Natural killer cell (primary cell): ENCODE results near the gene GCSH. TPM values are rescaled to one million over a fixed set of nuclear protein-coding genes. Genes with fewer than 3 reads are reported as not detected.

Experiments
- ATAC-seq, 3 donors: fragments of 150-1000 bp in 2 of 3; fragments of 200-7000 bp in 1 of 3; cut with Tn5 transposase; 1 replicate in 1 of 3; 2 replicates in 2 of 3; pipeline ENCODE4 v1.10.0; 2021; ENCODE audit warnings: mild to moderate bottlenecking in 2 of 3, moderate library complexity in 2 of 3
- DNase-seq, 2 donors: peaks; one replicate each; pipeline versions ENCODE4 v3.0.0 to v3.0.0-alpha.2; 2013 to 2021; ENCODE audit warnings: mixed read lengths in 1 of 2
- H3K27ac ChIP-seq: one replicate; pipeline ENCODE4 v1.5.1; 2013; ENCODE audit warnings: mild to moderate bottlenecking, low read length
- H3K27me3 ChIP-seq: one replicate; pipeline ENCODE4 v1.6.1; 2013; ENCODE audit warnings: low read length; ENCODE audit not compliant: control insufficient read depth, insufficient read depth
- H3K36me3 ChIP-seq: one replicate; pipeline ENCODE4 v1.6.1; 2013; ENCODE audit warnings: low read length; ENCODE audit not compliant: control insufficient read depth, insufficient read depth
- H3K4me1 ChIP-seq: one replicate; pipeline ENCODE4 v1.6.1; 2013; ENCODE audit warnings: low read length; ENCODE audit not compliant: control insufficient read depth, insufficient read depth
- H3K4me3 ChIP-seq: one replicate; pipeline ENCODE4 v1.5.1; 2013; ENCODE audit warnings: low read length
- H3K9me3 ChIP-seq: one replicate; pipeline ENCODE4 v1.6.1; 2013; ENCODE audit warnings: low read length; ENCODE audit not compliant: control insufficient read depth, insufficient read depth
- H3K27ac Mint-ChIP-seq, 2 donors: one replicate each; pipeline ENCODE4 v1.8.0; 2022; ENCODE audit warnings: mild to moderate bottlenecking in 2 of 2, mixed read lengths in 2 of 2, moderate library complexity in 1 of 2
- H3K27me3 Mint-ChIP-seq, 2 donors: one replicate each; pipeline ENCODE4 v1.8.0; 2022; ENCODE audit warnings: low read depth in 2 of 2, mixed read lengths in 2 of 2
- H3K36me3 Mint-ChIP-seq: one replicate; pipeline ENCODE4 v1.8.0; 2022; ENCODE audit warnings: mixed read lengths
- H3K4me1 Mint-ChIP-seq, 2 donors: one replicate each; pipeline ENCODE4 v1.8.0; 2022; ENCODE audit warnings: mixed read lengths in 2 of 2
- H3K4me3 Mint-ChIP-seq: one replicate; pipeline ENCODE4 v1.8.0; 2022; ENCODE audit warnings: mild to moderate bottlenecking, moderate library complexity, mixed read lengths
- H3K9me3 Mint-ChIP-seq, 2 donors: one replicate each; pipeline ENCODE4 v1.8.0; 2022; ENCODE audit warnings: mixed read lengths in 2 of 2
- CTCF ChIP-seq: fragments of 200-600 bp; IDR thresholded peaks from one replicate; pipeline ENCODE4 v1.8.0; 2022; ENCODE audit warnings: antibody characterized with exemption
- WGBS: methylation state at CpG from one replicate; pipeline ENCODE4 v1.1.7; 2013; ENCODE audit warnings: missing lambda C conversion rate; ENCODE audit not compliant: insufficient coverage; 5-methylcytosine and 5-hydroxymethylcytosine counted together
- intact Hi-C: fragments of 100-400 bp; cut with micrococcal nuclease; formaldehyde crosslinking; loops from one replicate; pipeline ENCODE4 v1.14.2; 2022
- total RNA-seq, 4 donors: library from RNA; stranded (reverse); fragments of 120-200 nt in 1 of 4; gene quantifications; one replicate each; pipeline versions ENCODE4 v1.2.3 to v1.2.4, GENCODE V29; 2013 to 2022

GCSH gene
- total RNA-seq, 3 donors from 2014 or later (not counting 1 experiment from before 2014, with no cell fraction given): 2.6 to 4.3 (median 2.7) TPM

- WGBS: 98% methylated on average over 3 of the region's 5 CpGs
- no peaks in the 10 kb centered on the region for H3K36me3 ChIP-seq
- no peak overlapping the region for H3K27ac Mint-ChIP-seq
- no peak overlapping the region for H3K4me3 ChIP-seq
- H3K27me3 ChIP-seq: no peaks in the 10 kb centered on the region
- intact Hi-C loops: no loop called here
- H3K36me3 Mint-ChIP-seq: no peaks in the 10 kb centered on the region
- no peak overlapping the region for H3K4me3 Mint-ChIP-seq
- ATAC-seq (no peak), DNase-seq (no peak)
- H3K4me1 ChIP-seq: no peaks in the 10 kb centered on the region
- H3K9me3 Mint-ChIP-seq: no peaks in the 10 kb centered on the region
- no peaks in the 10 kb centered on the region for H3K27me3 Mint-ChIP-seq
- H3K27ac ChIP-seq: no peak overlapping the region
- no peak for TF ChIP-seq CTCF
- no peaks in the 10 kb centered on the region for H3K9me3 ChIP-seq
- no peaks in the 10 kb centered on the region for H3K4me1 Mint-ChIP-seq
Measured at GRCh38 chr16:81088836-81089235, 7.4 kb downstream of the GCSH start.

- Histone ChIP-seq H3K27me3 (no peaks in the 10 kb centered on the region), H3K36me3 (no peaks in the 10 kb centered on the region), H3K4me1 (peaks cover 13% of the 10 kb centered on the region), H3K9me3 (no peaks in the 10 kb centered on the region), H3K27ac (no peak overlapping the region), H3K4me3 (no peak overlapping the region)
- no peaks in the 10 kb centered on the region for H3K36me3 Mint-ChIP-seq
- H3K4me1 Mint-ChIP-seq: no peaks in the 10 kb centered on the region
- 94% methylated on average over 2 of the region's 4 CpGs for WGBS
- intact Hi-C loops: no loop called here
- no peak overlapping the region for H3K27ac Mint-ChIP-seq
- DNase-seq (no peak), ATAC-seq (no peak)
- no peaks in the 10 kb centered on the region for H3K9me3 Mint-ChIP-seq
- no peak for TF ChIP-seq CTCF
- H3K27me3 Mint-ChIP-seq: no peaks in the 10 kb centered on the region
- no peak overlapping the region for H3K4me3 Mint-ChIP-seq
Measured at GRCh38 chr16:81081014-81081413, 15.2 kb downstream of the GCSH start.

- ATAC-seq (no peak), DNase-seq (no peak)
- H3K4me1 Mint-ChIP-seq: no peaks in the 10 kb centered on the region
- Histone ChIP-seq H3K27me3 (no peaks in the 10 kb centered on the region), H3K36me3 (no peaks in the 10 kb centered on the region), H3K4me1 (peaks cover 13% of the 10 kb centered on the region), H3K9me3 (no peaks in the 10 kb centered on the region), H3K4me3 (no peak overlapping the region), H3K27ac (no peak overlapping the region)
- intact Hi-C loops: no loop called here
- peak overlapping the region; percentile 9 for H3K4me3 Mint-ChIP-seq
- H3K27ac Mint-ChIP-seq: no peak overlapping the region
- H3K27me3 Mint-ChIP-seq: no peaks in the 10 kb centered on the region
- H3K36me3 Mint-ChIP-seq: no peaks in the 10 kb centered on the region
- 89% methylated on average over 1 of the region's 1 CpG for WGBS
- no peak for TF ChIP-seq CTCF
- H3K9me3 Mint-ChIP-seq: no peaks in the 10 kb centered on the region
Measured at GRCh38 chr16:81080233-81080632, 16.0 kb downstream of the GCSH start.
